Stimulated activated effector memory CD8-positive, alpha-beta T cell treated with anti-CD3 and anti-CD28 coated beads, Interleukin-12 subunit alpha, Interleukin-12 subunit beta, amount 100 ng/mL, for 72 hours (primary cell): ENCODE results near the gene INSC.

ENCODE experiments used
- ATAC-seq: fragments of 150-1000 bp; cut with Tn5 transposase; 2 replicates; pipeline ENCODE4 v1.10.0; 2021
- DNase-seq, 2 donors: peaks; one replicate each; pipeline ENCODE4 v3.0.0; 2021 to 2022; ENCODE audit warnings: low spot score in 2 of 2
- H3K27ac Mint-ChIP-seq: one replicate; pipeline ENCODE4 v1.8.0; 2022; ENCODE audit warnings: mild to moderate bottlenecking, mixed read lengths
- H3K36me3 Mint-ChIP-seq: one replicate; pipeline ENCODE4 v1.8.0; 2022; ENCODE audit warnings: mild to moderate bottlenecking, mixed read lengths
- H3K4me1 Mint-ChIP-seq: one replicate; pipeline ENCODE4 v1.8.0; 2022; ENCODE audit warnings: mixed read lengths
- H3K4me3 Mint-ChIP-seq: one replicate; pipeline ENCODE4 v1.8.0; 2022; ENCODE audit warnings: mild to moderate bottlenecking, mixed read lengths
- H3K9me3 Mint-ChIP-seq: one replicate; pipeline ENCODE4 v1.8.0; 2022; ENCODE audit warnings: mixed read lengths

The INSC gene

DNA sequence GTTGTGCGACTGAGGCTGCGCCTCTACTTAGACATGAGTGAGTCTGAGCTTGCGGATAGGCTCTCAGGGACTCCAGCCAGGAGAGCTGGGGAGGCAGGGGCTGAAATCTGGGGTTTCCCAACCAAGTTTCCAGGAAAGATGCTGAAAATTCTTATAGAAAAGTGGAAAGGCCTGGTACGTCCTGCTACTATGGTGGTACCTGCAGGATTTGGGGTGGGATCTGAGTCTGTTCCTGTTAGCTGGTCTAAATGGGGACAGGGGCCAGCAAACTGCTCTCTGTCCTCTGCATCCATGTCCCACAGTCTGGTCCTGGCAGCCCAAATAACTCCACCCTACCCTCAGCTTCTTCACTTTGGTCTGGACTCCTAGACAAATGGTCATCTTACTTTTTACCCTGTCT, 86.9 kb downstream of the INSC start:
- Mint-ChIP-seq H3K4me3 (no peak overlapping the region), H3K9me3 (no peaks in the 10 kb centered on the region), H3K4me1 (no peaks in the 10 kb centered on the region), H3K27ac (no peak overlapping the region), H3K36me3 (no peaks in the 10 kb centered on the region)
- no peak for DNase-seq
- ATAC-seq: no peak

DNA sequence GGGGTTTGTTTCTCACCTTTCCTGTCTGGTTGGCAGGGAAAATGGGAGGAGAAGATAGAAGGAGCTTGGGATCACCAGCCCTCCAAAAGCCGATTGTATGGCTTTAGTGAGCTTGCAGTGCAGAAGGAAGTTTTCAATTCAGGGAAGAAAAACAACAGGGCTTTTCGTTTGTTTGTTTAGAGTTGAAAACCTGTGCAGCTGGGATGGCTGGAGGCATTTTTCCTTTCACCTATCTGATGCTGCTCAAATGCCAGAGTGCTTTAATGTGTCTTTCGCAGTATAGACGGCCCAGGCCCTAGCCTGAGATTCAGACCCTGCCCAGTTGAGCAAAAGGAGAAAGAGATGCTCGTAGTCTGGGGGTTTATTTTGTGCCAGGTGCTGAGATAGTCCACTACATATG, 87.9 kb downstream of the INSC start:
- no peak for DNase-seq
- H3K9me3 Mint-ChIP-seq: no peaks in the 10 kb centered on the region
- ATAC-seq: no peak
- no peaks in the 10 kb centered on the region for H3K4me1 Mint-ChIP-seq
- no peak overlapping the region for H3K27ac Mint-ChIP-seq
- no peak overlapping the region for H3K4me3 Mint-ChIP-seq
- H3K36me3 Mint-ChIP-seq: no peaks in the 10 kb centered on the region

- ATAC-seq: no peak
- H3K4me3 Mint-ChIP-seq: no peak overlapping the region
- H3K9me3 Mint-ChIP-seq: no peaks in the 10 kb centered on the region
- H3K36me3 Mint-ChIP-seq: no peaks in the 10 kb centered on the region
- DNase-seq: no peak
- no peak overlapping the region for H3K27ac Mint-ChIP-seq
- no peaks in the 10 kb centered on the region for H3K4me1 Mint-ChIP-seq
These were observed 90.0 kb downstream of the INSC start for GRCh38 chr11:15204711-15205110.

DNA sequence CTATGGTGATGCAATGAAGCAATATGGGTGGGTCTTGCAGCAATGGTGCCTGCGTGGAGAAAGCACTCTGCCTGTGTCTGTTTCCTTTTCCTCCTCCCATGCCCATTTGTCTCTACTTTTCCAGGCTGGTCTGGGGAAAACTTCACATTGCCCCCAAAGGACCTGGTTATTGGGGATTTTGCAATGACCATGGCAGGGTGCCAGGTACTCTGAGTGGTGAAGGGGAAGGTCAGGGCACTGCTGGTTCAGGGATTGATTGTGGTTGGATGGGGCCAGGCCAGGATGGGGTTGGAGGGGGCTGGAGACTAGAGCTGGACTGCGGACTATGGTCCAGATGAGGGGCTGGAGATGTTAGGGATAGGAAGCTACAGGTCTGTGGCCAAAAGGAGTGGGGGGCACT, 92.1 kb downstream of the INSC start:
- no peak overlapping the region for H3K27ac Mint-ChIP-seq
- no peaks in the 10 kb centered on the region for H3K9me3 Mint-ChIP-seq
- H3K36me3 Mint-ChIP-seq: no peaks in the 10 kb centered on the region
- H3K4me3 Mint-ChIP-seq: no peak overlapping the region
- H3K4me1 Mint-ChIP-seq: no peaks in the 10 kb centered on the region
- DNase-seq: no peak
- ATAC-seq: no peak

- H3K36me3 Mint-ChIP-seq: no peaks in the 10 kb centered on the region
- H3K4me3 Mint-ChIP-seq: no peak overlapping the region
- H3K27ac Mint-ChIP-seq: no peak overlapping the region
- ATAC-seq: peak; percentile 79
- DNase-seq: peak; percentile 67 to 85
- no peaks in the 10 kb centered on the region for H3K4me1 Mint-ChIP-seq
- H3K9me3 Mint-ChIP-seq: no peaks in the 10 kb centered on the region
These were observed 93.9 kb downstream of the INSC start for GRCh38 chr11:15208378-15209222.

- Mint-ChIP-seq H3K4me1 (no peaks in the 10 kb centered on the region), H3K36me3 (no peaks in the 10 kb centered on the region), H3K9me3 (no peaks in the 10 kb centered on the region), H3K4me3 (no peak overlapping the region), H3K27ac (no peak overlapping the region)
- no peak for ATAC-seq
- DNase-seq: no peak
These were observed 98.2 kb downstream of the INSC start for GRCh38 chr11:15212876-15213275.

- ATAC-seq (no peak), DNase-seq (no peak)
- Mint-ChIP-seq H3K4me3 (no peak overlapping the region), H3K4me1 (no peaks in the 10 kb centered on the region), H3K27ac (no peak overlapping the region), H3K9me3 (no peaks in the 10 kb centered on the region), H3K36me3 (no peaks in the 10 kb centered on the region)
These were observed 98.9 kb downstream of the INSC start for GRCh38 chr11:15213471-15214231.

DNA sequence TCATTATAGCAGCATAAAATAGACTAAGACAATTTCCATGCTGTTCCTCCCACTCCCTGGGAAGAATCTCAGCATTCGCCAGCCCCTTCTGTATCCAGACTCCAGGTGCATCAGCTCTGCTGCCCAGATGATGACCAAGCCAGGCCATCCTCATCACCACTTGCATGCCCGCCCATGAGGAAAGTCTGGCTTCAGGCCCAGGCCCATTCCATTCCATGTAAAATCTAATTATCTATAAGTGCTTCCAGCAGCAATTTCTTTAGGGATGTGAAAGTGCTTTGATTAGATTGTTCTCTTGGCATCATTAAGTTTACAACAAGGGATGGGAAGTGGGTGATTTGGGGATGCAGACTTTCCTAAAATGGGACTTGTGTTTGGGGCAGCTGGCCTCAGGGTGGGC, 100.3 kb downstream of the INSC start:
- H3K4me3 Mint-ChIP-seq: no peak overlapping the region
- H3K27ac Mint-ChIP-seq: no peak overlapping the region
- H3K4me1 Mint-ChIP-seq: no peaks in the 10 kb centered on the region
- ATAC-seq: no peak
- no peak for DNase-seq
- no peaks in the 10 kb centered on the region for H3K36me3 Mint-ChIP-seq
- no peaks in the 10 kb centered on the region for H3K9me3 Mint-ChIP-seq

DNA sequence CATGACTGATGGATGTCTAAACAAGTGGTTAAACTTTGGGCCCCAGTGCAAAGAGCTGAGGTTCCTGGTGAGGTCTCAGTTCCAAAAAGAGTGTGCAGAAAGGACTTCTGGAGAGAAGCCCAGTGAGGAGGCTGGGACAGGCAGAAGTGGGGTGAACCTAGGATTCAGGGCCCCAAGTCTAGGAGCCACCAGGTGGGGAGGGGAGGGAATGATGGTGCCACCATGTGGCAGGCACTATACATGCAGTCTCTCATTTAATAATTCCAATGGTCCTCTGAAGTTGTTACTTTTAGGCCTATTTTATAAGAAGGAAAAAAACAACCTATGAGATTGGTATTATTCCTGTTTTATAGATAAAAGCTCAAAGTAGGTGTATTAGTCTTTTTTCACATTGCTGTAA, 102.0 kb downstream of the INSC start:
- ATAC-seq: no peak
- no peaks in the 10 kb centered on the region for H3K9me3 Mint-ChIP-seq
- DNase-seq: no peak
- no peak overlapping the region for H3K4me3 Mint-ChIP-seq
- H3K27ac Mint-ChIP-seq: no peak overlapping the region
- H3K36me3 Mint-ChIP-seq: no peaks in the 10 kb centered on the region
- H3K4me1 Mint-ChIP-seq: no peaks in the 10 kb centered on the region

GRCh38 chr11:15217416-15217815, 102.7 kb downstream of the INSC start:
- H3K4me3 Mint-ChIP-seq: no peak overlapping the region
- no peaks in the 10 kb centered on the region for H3K36me3 Mint-ChIP-seq
- no peak overlapping the region for H3K27ac Mint-ChIP-seq
- DNase-seq: no peak
- no peaks in the 10 kb centered on the region for H3K9me3 Mint-ChIP-seq
- ATAC-seq: no peak
- H3K4me1 Mint-ChIP-seq: no peaks in the 10 kb centered on the region

DNA sequence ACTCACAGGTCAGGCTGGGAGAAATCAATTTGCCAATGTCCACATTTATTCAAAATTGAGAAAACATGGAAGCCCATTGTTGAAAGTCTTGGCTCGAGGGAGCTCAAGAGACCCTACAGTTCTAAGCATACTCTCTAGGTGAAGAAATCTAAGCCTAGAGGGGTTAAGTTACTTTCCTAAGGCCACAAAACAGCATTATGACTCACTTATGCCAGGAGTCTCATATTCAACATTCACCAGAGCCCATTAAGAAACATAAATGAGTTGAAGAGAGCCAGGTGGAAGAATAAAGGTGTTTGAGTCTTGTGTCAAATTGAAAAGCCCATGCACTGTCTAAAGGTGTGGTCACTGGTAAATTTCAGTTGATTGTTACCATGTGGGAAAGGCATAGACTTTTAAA, 108.1 kb downstream of the INSC start:
- no peak for ATAC-seq
- Mint-ChIP-seq H3K27ac (no peak overlapping the region), H3K4me1 (no peaks in the 10 kb centered on the region), H3K4me3 (no peak overlapping the region), H3K36me3 (no peaks in the 10 kb centered on the region), H3K9me3 (no peaks in the 10 kb centered on the region)
- no peak for DNase-seq

- no peak overlapping the region for H3K4me3 Mint-ChIP-seq
- H3K27ac Mint-ChIP-seq: no peak overlapping the region
- DNase-seq: no peak
- no peak for ATAC-seq
- H3K9me3 Mint-ChIP-seq: no peaks in the 10 kb centered on the region
- no peaks in the 10 kb centered on the region for H3K36me3 Mint-ChIP-seq
- no peaks in the 10 kb centered on the region for H3K4me1 Mint-ChIP-seq
These were observed 108.6 kb downstream of the INSC start for GRCh38 chr11:15223318-15223717.

DNA sequence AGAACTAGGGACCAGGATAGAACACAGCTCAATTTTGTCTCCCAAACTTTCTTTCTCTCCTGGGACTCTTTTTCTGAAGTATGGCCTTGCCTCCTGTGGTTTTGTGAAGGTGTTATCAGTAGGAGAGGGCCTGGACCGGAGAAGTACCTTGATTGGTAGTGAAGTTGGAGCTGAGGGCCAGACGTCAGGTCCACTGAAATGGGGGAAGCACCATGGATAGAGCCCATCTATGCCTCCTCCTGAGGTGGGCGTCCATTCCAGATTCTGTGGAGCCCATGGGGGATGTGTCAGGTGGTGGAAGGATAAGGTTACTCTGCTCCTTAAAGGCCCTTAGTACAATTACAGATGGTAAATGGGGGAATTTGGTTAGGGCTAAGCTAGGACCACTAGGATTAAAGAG, 109.7 kb downstream of the INSC start:
- H3K36me3 Mint-ChIP-seq: no peaks in the 10 kb centered on the region
- ATAC-seq (no peak), DNase-seq (no peak)
- no peak overlapping the region for H3K4me3 Mint-ChIP-seq
- H3K4me1 Mint-ChIP-seq: no peaks in the 10 kb centered on the region
- no peaks in the 10 kb centered on the region for H3K9me3 Mint-ChIP-seq
- no peak overlapping the region for H3K27ac Mint-ChIP-seq

DNA sequence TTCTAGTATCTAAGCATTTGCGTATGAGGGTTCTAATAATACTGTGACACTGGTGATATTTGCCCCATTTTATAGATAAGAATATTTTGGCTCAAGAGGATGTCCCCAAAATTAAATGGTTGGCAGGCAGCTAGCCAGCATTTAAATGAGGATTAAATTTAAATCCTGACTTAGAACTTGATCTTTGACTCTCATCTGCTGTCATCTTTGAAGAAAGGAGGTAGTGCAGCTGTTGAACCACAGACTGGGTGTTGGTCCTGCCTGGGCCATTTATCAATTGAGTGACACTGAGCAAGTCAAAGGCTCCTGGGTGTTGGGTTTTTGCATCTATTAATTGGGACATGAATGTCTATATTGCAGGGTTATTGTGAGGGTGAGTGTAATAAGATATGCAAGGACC, 112.3 kb downstream of the INSC start:
- no peaks in the 10 kb centered on the region for H3K9me3 Mint-ChIP-seq
- no peaks in the 10 kb centered on the region for H3K4me1 Mint-ChIP-seq
- ATAC-seq: no peak
- H3K4me3 Mint-ChIP-seq: no peak overlapping the region
- H3K27ac Mint-ChIP-seq: no peak overlapping the region
- no peak for DNase-seq
- H3K36me3 Mint-ChIP-seq: no peaks in the 10 kb centered on the region

DNA sequence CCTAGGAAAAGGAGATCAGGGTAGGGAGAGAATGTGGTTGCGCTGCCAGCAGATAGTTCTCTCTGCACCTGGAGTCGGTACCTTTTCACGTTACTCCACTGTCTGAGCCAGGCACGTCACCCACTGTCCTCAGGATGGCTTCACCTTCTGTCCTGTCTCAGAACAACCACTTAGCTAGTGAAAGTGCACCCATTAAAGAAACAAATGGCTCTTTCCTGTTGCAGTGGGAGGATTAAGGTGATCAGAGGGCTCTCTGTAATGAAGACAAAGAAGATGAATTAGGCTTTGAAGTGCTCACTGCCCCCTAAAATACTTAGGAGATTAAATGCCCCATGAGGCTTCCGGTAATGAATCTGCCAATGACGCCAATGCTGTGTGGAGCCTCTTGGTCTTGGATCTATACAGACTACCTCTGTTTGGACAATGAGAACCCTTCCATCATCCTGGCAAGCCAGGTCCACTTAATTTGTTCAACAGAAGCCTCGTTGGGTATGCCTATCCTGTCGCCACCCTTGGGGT, 113.7 kb downstream of the INSC start:
- Mint-ChIP-seq H3K9me3 (no peaks in the 10 kb centered on the region), H3K36me3 (no peaks in the 10 kb centered on the region), H3K4me1 (no peaks in the 10 kb centered on the region), H3K27ac (no peak overlapping the region), H3K4me3 (no peak overlapping the region)
- no peak for ATAC-seq
- no peak for DNase-seq

DNA sequence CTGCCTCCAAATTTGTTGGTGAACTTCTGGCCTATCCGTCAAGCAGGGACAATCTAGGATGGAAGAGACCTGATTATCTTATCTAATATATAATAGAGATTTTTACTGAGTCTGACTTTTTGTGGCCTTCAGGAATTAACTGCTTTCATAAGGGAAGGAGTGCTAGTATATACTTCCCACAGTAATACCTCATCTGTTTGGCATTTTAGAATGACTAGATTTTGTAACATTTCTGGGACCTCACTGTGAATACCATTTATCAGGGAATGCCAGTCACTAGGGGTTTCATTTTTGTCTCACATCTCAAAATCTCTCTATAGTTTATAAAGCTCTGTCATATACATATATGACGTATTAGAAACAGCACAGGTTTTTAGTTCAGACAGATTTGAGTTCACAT, 114.3 kb downstream of the INSC start:
- H3K9me3 Mint-ChIP-seq: no peaks in the 10 kb centered on the region
- DNase-seq (no peak), ATAC-seq (no peak)
- H3K4me3 Mint-ChIP-seq: no peak overlapping the region
- H3K36me3 Mint-ChIP-seq: no peaks in the 10 kb centered on the region
- H3K27ac Mint-ChIP-seq: no peak overlapping the region
- no peaks in the 10 kb centered on the region for H3K4me1 Mint-ChIP-seq
